Thymus (tissue), 14 donors: ENCODE measurements around the gene CCL14. TPM values are rescaled to one million over a fixed set of nuclear protein-coding genes. Genes with fewer than 3 reads are reported as not detected.

Experiments used
- DNase-seq, 9 donors: peaks; one replicate each; pipeline ENCODE4 v3.0.0-alpha.2; 2013; ENCODE audit warnings: low spot score in 9 of 9, low read depth in 6 of 9, missing footprints in 1 of 9
- H3K27ac ChIP-seq, 2 donors: one replicate each; pipeline ENCODE4 v1.5.1; 2013; ENCODE audit warnings: control low read depth in 1 of 2, low read depth in 1 of 2, low read length in 1 of 2, mild to moderate bottlenecking in 1 of 2, moderate library complexity in 1 of 2
- H3K27me3 ChIP-seq, 2 donors: one replicate each; pipeline ENCODE4 v1.5.1; 2013; ENCODE audit warnings: low read length in 1 of 2; ENCODE audit not compliant: control insufficient read depth in 2 of 2, insufficient read depth in 1 of 2
- H3K36me3 ChIP-seq, 2 donors: one replicate each; pipeline ENCODE4 v1.5.1; 2013; ENCODE audit warnings: low read length in 1 of 2, mild to moderate bottlenecking in 1 of 2, moderate library complexity in 1 of 2; ENCODE audit not compliant: control insufficient read depth in 2 of 2, insufficient read depth in 2 of 2
- H3K4me1 ChIP-seq, 2 donors: one replicate each; pipeline ENCODE4 v1.5.1; 2013; ENCODE audit warnings: low read length in 2 of 2; ENCODE audit not compliant: control insufficient read depth in 2 of 2, insufficient read depth in 2 of 2
- H3K4me3 ChIP-seq, 2 donors: one replicate each; pipeline ENCODE4 v1.5.1; 2013; ENCODE audit warnings: low read length in 2 of 2, control low read depth in 1 of 2, mild to moderate bottlenecking in 1 of 2
- H3K9me3 ChIP-seq, 2 donors: one replicate each; pipeline ENCODE4 v1.5.1; 2013; ENCODE audit warnings: low read length in 1 of 2, mild to moderate bottlenecking in 1 of 2; ENCODE audit not compliant: control insufficient read depth in 2 of 2, insufficient read depth in 1 of 2
- WGBS: extraction: QIAGEN DNeasy Blood & Tissue Kit; methylation state at CpG from one replicate; pipeline ENCODE4 v1.1.7; 2013; 5-methylcytosine and 5-hydroxymethylcytosine counted together
- long read RNA-seq, 10 donors: transcript quantifications; one replicate each; lab custom pipeline, GENCODE V29; 2026
- polyA plus RNA-seq: library from polyadenylated mRNA; stranded (reverse); fragments of 200-250 nt; gene quantifications from one replicate; pipeline ENCODE4 v1.2.3, GENCODE V29; 2013
- total RNA-seq: library from RNA; stranded (reverse); fragments of 120-200 nt; gene quantifications from one replicate; pipeline ENCODE4 v1.2.4, GENCODE V29; 2013
- donor health status: healthy.

CCL14 gene
- total RNA-seq = 4.1 TPM
- polyA plus RNA-seq = 94.2 TPM
- long read RNA-seq, donor 1, partial matches to known transcripts = 0 of 2 reads
- long read RNA-seq, donor 1, other reads (novel, unspliced or antisense) = 0 of 2 reads
- long read RNA-seq, donor 2 = 0 reads
- long read RNA-seq, donor 3, transcript CCL14-202 (3 exons, 898 nt) = major isoform, 11 of 11 reads
- long read RNA-seq, donor 3, partial matches to known transcripts = 0 of 11 reads
- long read RNA-seq, donor 3, other reads (novel, unspliced or antisense) = 0 of 11 reads
- long read RNA-seq, donor 4, transcript CCL14-202 (3 exons, 898 nt) = major isoform, 5 of 5 reads
- long read RNA-seq, donor 4, partial matches to known transcripts = 0 of 5 reads
- long read RNA-seq, donor 4, other reads (novel, unspliced or antisense) = 0 of 5 reads
- long read RNA-seq, donor 5, transcript CCL14-202 (3 exons, 898 nt) = major isoform, 18 of 23 reads
- long read RNA-seq, donor 5, partial matches to known transcripts = 0 of 23 reads
- long read RNA-seq, donor 5, other reads (novel, unspliced or antisense) = 0 of 23 reads
- long read RNA-seq, donor 6, transcript CCL14-202 (3 exons, 898 nt) = major isoform, 7 of 8 reads
- long read RNA-seq, donor 6, partial matches to known transcripts = 0 of 8 reads
- long read RNA-seq, donor 6, other reads (novel, unspliced or antisense) = 0 of 8 reads
- long read RNA-seq, donor 7, partial matches to known transcripts = 0 of 5 reads
- long read RNA-seq, donor 7, other reads (novel, unspliced or antisense) = 0 of 5 reads
- long read RNA-seq, donor 8, partial matches to known transcripts = 0 of 6 reads
- long read RNA-seq, donor 8, other reads (novel, unspliced or antisense) = 0 of 6 reads
- long read RNA-seq, donor 9, partial matches to known transcripts = 0 of 3 reads
- long read RNA-seq, donor 9, other reads (novel, unspliced or antisense) = 0 of 3 reads
- long read RNA-seq, donor 10, transcript CCL14-202 (3 exons, 898 nt) = major isoform, 5 of 5 reads
- long read RNA-seq, donor 10, partial matches to known transcripts = 0 of 5 reads
- long read RNA-seq, donor 10, other reads (novel, unspliced or antisense) = 0 of 5 reads

DNA sequence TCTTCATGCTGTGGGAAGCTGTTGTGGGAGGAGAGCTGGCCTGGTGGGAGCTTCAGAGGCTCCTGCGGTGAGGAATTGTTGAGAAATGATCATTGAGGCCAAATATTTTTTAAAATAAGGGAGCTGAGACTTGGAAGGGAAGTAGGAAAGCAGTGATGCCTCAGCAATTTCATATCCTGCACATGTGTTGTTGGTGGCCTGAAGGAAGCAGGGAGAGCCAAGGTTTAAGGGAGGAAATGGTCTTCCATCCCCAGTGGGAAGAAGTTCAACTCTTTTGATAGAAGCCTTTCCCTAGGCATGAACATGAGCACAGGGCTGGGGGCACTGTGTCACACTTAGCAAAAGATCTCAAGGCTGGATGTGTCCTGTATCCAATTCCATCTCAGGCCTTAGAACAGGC, at the start of gene CCL14:
CCL14 (minus strand) TSS at position 87 of the 400 bp plus-strand sequence; CDS start at position 7, 80 bp downstream.
- 95% methylated on average over 1 of the region's 1 CpG for WGBS
- Histone ChIP-seq H3K4me3 (no peak within 1 kb of the TSS), H3K36me3 (no peaks in the 10 kb centered on the region), H3K4me1 (no peaks in the 10 kb centered on the region), H3K27me3 (no peaks in the 10 kb centered on the region), H3K9me3 (no peaks in the 10 kb centered on the region), H3K27ac (no peak within 1 kb of the TSS)
- DNase-seq = no peak

DNA sequence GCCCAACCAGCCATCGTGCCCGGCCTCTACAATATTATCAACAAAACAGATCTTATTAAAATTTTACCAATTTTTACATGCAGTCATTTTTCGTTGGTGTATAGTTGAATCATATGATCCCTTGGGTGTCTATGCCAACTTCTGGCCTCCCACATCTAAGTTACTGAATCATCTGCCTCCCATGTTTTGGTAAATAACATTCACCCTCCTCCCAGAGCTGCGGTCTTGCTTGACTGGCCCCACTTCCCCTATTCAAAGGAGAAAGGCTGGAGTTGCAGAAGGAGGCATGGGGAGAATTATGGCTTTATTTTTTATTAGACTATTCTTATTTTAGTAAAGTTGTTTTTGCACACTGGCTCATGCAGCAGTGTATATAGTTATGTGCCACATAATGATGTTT, 49.7 kb upstream of the CCL14 start:
- H3K27me3 ChIP-seq = no peaks in the 10 kb centered on the region
- no peak overlapping the region for H3K4me3 ChIP-seq
- DNase-seq = no peak
- no peaks in the 10 kb centered on the region for H3K4me1 ChIP-seq
- no peak overlapping the region for H3K27ac ChIP-seq
- 68% methylated on average over 4 of the region's 4 CpGs for WGBS
- no peaks in the 10 kb centered on the region for H3K9me3 ChIP-seq
- no peaks in the 10 kb centered on the region for H3K36me3 ChIP-seq

DNA sequence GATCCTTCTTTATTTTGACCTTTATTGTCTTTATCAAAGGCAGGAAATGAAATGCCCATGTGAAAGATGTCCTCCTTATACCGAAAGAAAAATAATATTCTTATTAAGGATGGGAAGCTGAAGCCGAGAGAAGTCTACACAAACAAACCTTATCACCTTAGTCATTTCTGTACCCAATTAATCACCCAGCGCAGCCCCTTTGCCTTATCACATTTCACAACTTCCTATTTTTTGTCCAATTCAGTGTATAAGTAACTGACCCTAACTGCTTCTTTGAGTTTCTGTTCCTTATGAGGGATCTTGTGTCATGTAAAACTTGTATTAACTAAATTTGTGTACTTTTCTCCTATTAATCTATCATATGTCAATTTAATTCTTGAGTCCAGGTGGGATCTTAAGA, 47.6 kb upstream of the CCL14 start:
- no peaks in the 10 kb centered on the region for H3K36me3 ChIP-seq
- no peaks in the 10 kb centered on the region for H3K4me1 ChIP-seq
- H3K27me3 ChIP-seq = no peaks in the 10 kb centered on the region
- no peak for DNase-seq
- WGBS = 8% methylated on average over 3 of the region's 3 CpGs
- H3K4me3 ChIP-seq = no peak overlapping the region
- H3K9me3 ChIP-seq = no peaks in the 10 kb centered on the region
- no peak overlapping the region for H3K27ac ChIP-seq

DNA sequence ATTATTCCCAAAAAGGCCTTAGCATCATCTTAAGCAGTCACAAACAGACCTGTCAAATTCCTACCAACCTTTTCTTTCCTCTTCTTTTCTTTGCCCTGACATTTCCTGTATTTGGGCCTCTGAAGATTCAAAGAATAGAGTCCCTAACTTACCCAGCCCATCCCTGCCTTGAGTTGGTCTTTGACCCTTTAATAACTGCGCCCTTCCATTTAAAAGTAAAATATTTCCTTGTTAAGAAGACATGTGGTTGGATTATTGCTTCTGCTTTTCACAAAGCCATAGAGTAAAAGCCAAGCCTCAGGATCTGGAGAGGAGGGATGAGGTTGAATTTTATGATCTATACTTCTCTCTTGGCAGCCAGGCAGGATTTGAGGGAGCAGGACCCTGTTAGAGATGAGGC, 44.4 kb upstream of the CCL14 start:
- Histone ChIP-seq H3K27ac (no peak overlapping the region), H3K4me3 (no peak overlapping the region), H3K9me3 (no peaks in the 10 kb centered on the region), H3K4me1 (no peaks in the 10 kb centered on the region), H3K27me3 (peaks cover 0 to 2% of the 10 kb centered on the region in 2 donors), H3K36me3 (no peaks in the 10 kb centered on the region)
- 99% methylated on average over 1 of the region's 1 CpG for WGBS
- DNase-seq = no peak

GRCh38 chr17:36027761-36028160, 41.2 kb upstream of the CCL14 start:
- peaks cover 0 to 2% of the 10 kb centered on the region in 2 donors for H3K27me3 ChIP-seq
- H3K4me3 ChIP-seq = no peak overlapping the region
- no peak for DNase-seq
- no peak overlapping the region for H3K27ac ChIP-seq
- H3K36me3 ChIP-seq = no peaks in the 10 kb centered on the region
- H3K9me3 ChIP-seq = no peaks in the 10 kb centered on the region
- no peaks in the 10 kb centered on the region for H3K4me1 ChIP-seq
- WGBS = 70% methylated on average over 4 of the region's 4 CpGs

DNA sequence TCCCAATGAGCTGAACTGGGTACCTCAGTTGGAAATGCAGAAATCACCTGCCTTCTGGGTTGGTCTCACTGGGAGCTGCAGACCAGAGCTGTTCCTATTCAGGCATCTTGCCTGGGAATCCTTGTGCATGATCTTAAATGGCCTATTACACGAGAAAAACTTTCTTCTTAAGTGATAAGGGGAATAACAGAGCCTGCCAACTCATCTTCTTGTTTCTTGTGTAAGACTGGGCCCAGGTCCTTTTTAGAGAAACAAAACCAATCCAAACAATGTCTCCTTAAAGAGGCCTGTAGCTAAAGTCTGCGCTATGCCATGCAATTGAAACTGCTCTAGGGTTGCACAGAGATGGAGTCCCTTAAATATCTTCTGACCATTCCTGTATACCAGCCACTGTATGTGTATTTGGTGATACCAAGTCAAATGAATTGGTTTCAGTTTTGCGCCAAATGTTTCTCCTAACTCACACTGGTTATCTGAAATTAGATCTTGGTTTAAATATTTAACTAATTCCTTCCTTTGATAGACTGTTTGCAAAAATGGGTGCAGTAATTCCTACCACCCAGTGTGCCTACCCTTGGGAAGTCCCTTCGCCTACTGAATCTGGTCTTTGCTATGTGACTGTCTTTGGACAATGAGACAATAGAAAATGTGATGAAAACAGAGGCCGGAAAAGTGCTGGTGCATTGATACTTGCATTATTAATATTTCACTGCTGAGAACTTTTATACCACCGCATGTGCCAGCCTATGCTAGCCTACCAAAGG, 37.8 kb upstream of the CCL14 start:
- no peak overlapping the region for H3K27ac ChIP-seq
- no peak overlapping the region for H3K4me3 ChIP-seq
- DNase-seq = no peak
- WGBS = 96% methylated on average over 6 of the region's 6 CpGs
- H3K36me3 ChIP-seq = no peaks in the 10 kb centered on the region
- H3K9me3 ChIP-seq = no peaks in the 10 kb centered on the region
- peaks cover 0 to 2% of the 10 kb centered on the region in 2 donors for H3K27me3 ChIP-seq
- H3K4me1 ChIP-seq = no peaks in the 10 kb centered on the region

GRCh38 chr17:36019423-36019822, 32.9 kb upstream of the CCL14 start:
- H3K36me3 ChIP-seq = no peaks in the 10 kb centered on the region
- H3K27ac ChIP-seq = no peak overlapping the region
- H3K27me3 ChIP-seq = no peaks in the 10 kb centered on the region
- no peaks in the 10 kb centered on the region for H3K4me1 ChIP-seq
- H3K9me3 ChIP-seq = no peaks in the 10 kb centered on the region
- H3K4me3 ChIP-seq = no peak overlapping the region
- 94% methylated on average over 2 of the region's 2 CpGs for WGBS
- DNase-seq = no peak

GRCh38 chr17:36017799-36018198, 31.3 kb upstream of the CCL14 start, which contains the start of gene CCL23:
TSS of gene CCL23 (minus strand) at chr17:36017972. CDS start at chr17:36017897, 75 bp downstream.
- no peak for DNase-seq
- Histone ChIP-seq H3K4me1 (no peaks in the 10 kb centered on the region), H3K27me3 (no peaks in the 10 kb centered on the region), H3K36me3 (no peaks in the 10 kb centered on the region), H3K27ac (no peak within 1 kb of the TSS), H3K9me3 (peaks cover 0 to 1% of the 10 kb centered on the region in 2 donors), H3K4me3 (no peak within 1 kb of the TSS)
- WGBS = 34% methylated on average over 6 of the region's 6 CpGs
